Aorta (tissue), 5 donors: ENCODE data around the gene SYNGR3. TPM values are rescaled to one million over a fixed set of nuclear protein-coding genes. Genes with fewer than 3 reads are reported as not detected.

Experiments
- ATAC-seq: fragments of 200-7000 bp; cut with Tn5 transposase; one replicate; pipeline ENCODE4 v1.9.1; 2022; ENCODE audit warnings: moderate library complexity; ENCODE audit not compliant: low FRiP score
- DNase-seq, 2 donors: peaks; one replicate each; pipeline ENCODE4 v3.0.0-alpha.2; 2020
- H3K27ac ChIP-seq, 2 donors: one replicate each; pipeline ENCODE4 v1.5.1; 2013; ENCODE audit warnings: low read length in 2 of 2, mild to moderate bottlenecking in 2 of 2, moderate library complexity in 2 of 2, control low read depth in 1 of 2, inconsistent platforms in 1 of 2, low read depth in 1 of 2
- H3K27me3 ChIP-seq, 2 donors: one replicate each; pipeline ENCODE4 v1.6.1; 2013; ENCODE audit warnings: control low read depth in 1 of 2, low read length in 1 of 2, mild to moderate bottlenecking in 1 of 2, moderate library complexity in 1 of 2; ENCODE audit not compliant: insufficient read depth in 2 of 2, control insufficient read depth in 1 of 2
- H3K36me3 ChIP-seq, 2 donors: one replicate each; pipeline ENCODE4 v1.6.1; 2013; ENCODE audit warnings: control low read depth in 1 of 2, low read length in 1 of 2, mild to moderate bottlenecking in 1 of 2; ENCODE audit not compliant: insufficient read depth in 2 of 2, control insufficient read depth in 1 of 2
- H3K4me1 ChIP-seq, 2 donors: one replicate each; pipeline ENCODE4 v1.6.1; 2013; ENCODE audit warnings: low read length in 2 of 2, control low read depth in 1 of 2, mild to moderate bottlenecking in 1 of 2, moderate library complexity in 1 of 2; ENCODE audit not compliant: insufficient read depth in 2 of 2, control insufficient read depth in 1 of 2
- H3K4me3 ChIP-seq, 2 donors: one replicate each; pipeline ENCODE4 v1.5.1; 2013; ENCODE audit warnings: low read length in 2 of 2, control low read depth in 1 of 2, mild to moderate bottlenecking in 1 of 2
- H3K9me3 ChIP-seq: one replicate; pipeline ENCODE4 v1.6.1; 2013; ENCODE audit warnings: mild to moderate bottlenecking, low read length; ENCODE audit not compliant: control insufficient read depth
- WGBS, 2 donors: extraction: QIAGEN DNeasy Blood & Tissue Kit; methylation state at CpG; one replicate each; pipeline ENCODE4 v1.1.7; 2013; 5-methylcytosine and 5-hydroxymethylcytosine counted together
- intact Hi-C, 2 donors: fragments of 100-400 bp; cut with DNase I; formaldehyde crosslinking; loops; one replicate each; pipeline versions ENCODE4 v1.14.2 to v1.15.0; 2022
- polyA plus RNA-seq, 2 donors: library from polyadenylated mRNA; stranded (reverse); fragments of 200-250 nt; gene quantifications; one replicate each; pipeline ENCODE4 v1.2.3, GENCODE V29; 2013
- total RNA-seq, 2 donors: library from RNA; stranded (reverse); fragmentation: NEBNext Ultra II Directional; extraction: Animal tissue kit (Norgen Biotek cat#: 25700); gene quantifications; one replicate each; pipeline ENCODE4 v1.2.1, GENCODE V29; 2021
- donor health status: healthy with polysubstance abuse.
- donor health status: Bipolar disorder and iron deficiency.
- donor health status: DM: no; HTN: no; CAD: no.
- donor health status: DM: no; HTN: no; CAD: no.
- donor health status: DM: yes; HTN: yes; CAD: no.

SYNGR3 gene
- total and polyA plus RNA-seq, 4 donors: 0.26 to 0.57 (median 0.36) TPM; not detected in 1

DNA sequence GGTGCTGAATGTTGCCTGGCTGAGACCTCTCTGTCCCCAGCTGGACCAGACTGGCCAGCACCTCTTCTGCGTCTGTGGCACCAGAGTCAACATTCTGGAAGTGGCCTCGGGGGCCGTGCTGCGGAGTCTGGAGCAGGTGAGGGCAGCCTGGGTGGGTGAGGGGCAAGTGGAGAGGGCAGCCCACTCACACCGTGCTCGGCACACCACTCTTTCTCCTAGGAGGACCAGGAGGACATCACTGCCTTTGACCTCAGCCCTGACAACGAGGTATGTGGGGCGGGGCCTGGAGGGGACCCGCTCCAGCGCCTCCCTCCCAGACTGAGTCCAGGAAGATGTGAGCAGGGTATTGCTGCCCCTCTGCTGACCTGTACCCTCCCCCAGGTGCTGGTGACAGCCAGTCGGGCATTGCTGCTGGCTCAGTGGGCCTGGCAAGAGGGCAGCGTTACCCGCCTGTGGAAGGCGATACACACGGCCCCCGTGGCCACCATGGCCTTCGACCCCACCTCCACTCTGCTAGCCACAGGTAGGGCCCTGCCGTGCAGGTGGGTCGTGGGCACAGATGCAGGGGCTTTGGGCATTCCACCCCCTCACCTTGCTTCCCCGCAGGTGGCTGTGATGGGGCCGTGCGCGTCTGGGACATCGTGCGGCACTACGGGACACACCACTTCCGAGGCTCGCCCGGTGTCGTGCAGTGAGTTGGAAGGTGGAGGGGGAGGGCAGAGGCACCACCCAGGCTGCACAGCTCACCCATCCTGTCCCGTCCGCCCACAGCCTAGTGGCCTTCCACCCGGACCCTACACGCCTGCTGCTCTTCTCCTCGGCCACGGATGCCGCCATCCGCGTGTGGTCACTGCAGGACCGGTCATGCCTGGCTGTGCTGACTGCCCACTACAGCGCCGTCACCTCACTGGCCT is 15.4 kb upstream of the SYNGR3 start:
- Histone ChIP-seq H3K4me3 (no peak overlapping the region), H3K4me1 (no peaks in the 10 kb centered on the region), H3K36me3 (peaks cover 0 to 27% of the 10 kb centered on the region in 2 donors), H3K9me3 (no peaks in the 10 kb centered on the region), H3K27me3 (peaks cover 0 to 2% of the 10 kb centered on the region in 2 donors), H3K27ac (no peak overlapping the region)
- no peak for DNase-seq
- WGBS, 2 donors: 93% methylated on average over 42 of the region's 42 CpGs
- ATAC-seq: no peak
- intact Hi-C loops: no loop called here

DNA sequence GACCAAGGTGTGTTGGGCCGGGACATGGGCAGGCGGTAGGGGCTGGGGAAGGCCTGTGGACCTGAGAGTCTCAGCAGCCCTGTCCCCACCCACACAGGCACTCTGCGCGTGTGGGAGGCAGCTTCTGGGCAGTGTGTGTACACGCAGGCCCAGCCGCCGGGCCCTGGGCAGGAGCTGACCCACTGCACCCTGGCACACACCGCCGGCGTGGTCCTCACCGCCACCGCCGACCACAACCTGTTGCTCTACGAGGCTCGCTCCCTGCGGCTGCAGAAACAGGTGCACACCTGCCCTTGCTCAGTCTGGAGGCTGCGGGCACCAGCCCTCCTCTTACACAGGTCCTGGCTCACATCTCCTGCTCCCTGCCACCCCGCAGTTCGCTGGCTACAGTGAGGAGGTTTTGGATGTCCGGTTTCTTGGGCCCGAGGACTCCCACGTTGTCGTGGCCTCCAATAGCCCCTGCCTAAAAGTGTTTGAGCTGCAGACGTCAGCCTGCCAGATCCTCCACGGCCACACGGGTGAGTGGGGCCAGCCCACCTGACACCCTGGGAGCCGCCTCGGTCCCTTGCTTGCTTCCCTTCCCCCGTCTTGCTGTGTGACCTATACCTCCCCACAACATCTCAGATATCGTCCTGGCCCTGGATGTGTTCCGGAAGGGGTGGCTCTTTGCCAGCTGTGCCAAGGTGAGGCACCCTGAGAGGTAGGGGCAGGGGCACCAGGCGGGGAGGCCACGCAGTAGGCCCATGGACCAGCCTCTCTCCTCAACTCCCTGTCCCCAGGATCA is 14.1 kb upstream of the SYNGR3 start:
- intact Hi-C loops: no loop called here
- H3K27me3 ChIP-seq: peaks cover 0 to 2% of the 10 kb centered on the region in 2 donors
- ATAC-seq: no peak
- 94 to 95% methylated on average over 33 of the region's 33 CpGs for WGBS, 2 donors
- H3K9me3 ChIP-seq: no peaks in the 10 kb centered on the region
- no peak for DNase-seq
- H3K27ac ChIP-seq: no peak overlapping the region
- peaks cover 0 to 27% of the 10 kb centered on the region in 2 donors for H3K36me3 ChIP-seq
- H3K4me3 ChIP-seq: no peak overlapping the region
- no peaks in the 10 kb centered on the region for H3K4me1 ChIP-seq

DNA sequence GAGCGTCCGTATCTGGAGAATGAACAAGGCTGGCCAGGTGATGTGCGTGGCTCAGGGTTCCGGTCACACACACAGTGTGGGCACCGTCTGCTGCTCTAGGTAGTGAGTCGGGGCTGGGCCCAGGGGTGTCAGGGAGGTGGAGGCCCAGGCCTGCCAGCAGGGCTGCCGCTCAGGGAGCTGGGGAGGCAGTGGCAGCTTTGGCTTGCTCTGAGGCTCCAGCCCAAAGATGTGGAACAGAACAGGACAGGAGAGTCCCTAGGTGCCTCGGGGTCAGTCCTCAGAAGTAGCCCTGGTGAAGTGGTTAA is 13.6 kb upstream of the SYNGR3 start:
- Histone ChIP-seq H3K27me3 (peaks cover 0 to 2% of the 10 kb centered on the region in 2 donors), H3K36me3 (peaks cover 0 to 27% of the 10 kb centered on the region in 2 donors)
- no peak for ATAC-seq

DNA sequence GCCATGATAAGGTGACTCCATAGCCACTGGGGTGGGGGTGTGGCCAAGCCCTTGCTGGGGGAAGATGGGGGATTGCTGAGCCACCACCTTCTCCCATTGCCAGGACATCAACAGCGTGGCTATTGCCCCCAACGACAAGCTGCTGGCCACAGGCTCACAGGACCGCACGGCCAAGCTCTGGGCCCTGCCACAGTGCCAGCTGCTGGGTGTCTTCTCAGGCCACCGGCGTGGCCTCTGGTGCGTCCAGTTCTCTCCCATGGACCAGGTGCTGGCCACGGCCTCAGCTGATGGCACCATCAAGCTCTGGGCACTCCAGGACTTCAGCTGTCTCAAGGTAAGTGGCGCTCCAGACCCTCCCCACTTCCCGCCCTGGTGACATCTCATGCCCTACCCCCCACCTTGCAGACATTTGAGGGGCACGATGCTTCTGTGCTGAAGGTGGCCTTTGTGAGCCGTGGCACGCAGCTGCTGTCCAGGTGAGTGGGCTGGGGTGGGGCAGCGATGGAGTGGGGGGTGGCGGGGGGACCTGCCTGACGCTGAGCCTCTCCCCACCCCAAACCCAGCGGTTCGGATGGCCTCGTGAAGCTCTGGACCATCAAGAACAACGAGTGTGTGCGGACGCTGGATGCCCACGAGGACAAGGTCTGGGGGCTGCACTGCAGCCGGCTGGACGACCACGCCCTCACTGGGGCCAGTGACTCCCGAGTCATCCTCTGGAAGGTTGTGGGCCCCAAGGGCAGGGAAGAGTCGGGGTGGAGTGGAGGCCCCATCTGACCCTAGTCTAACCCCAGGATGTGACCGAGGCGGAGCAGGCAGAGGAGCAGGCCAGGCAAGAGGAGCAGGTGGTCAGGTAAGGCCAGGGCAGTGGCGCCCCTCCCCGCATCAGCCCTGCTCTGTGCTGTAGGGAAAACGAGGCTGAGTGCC is 12.6 kb upstream of the SYNGR3 start:
- no peak for ATAC-seq
- DNase-seq: no peak
- intact Hi-C loops: no loop called here

More for the DNA sequence above, 13.6 kb upstream of the SYNGR3 start:
- 93% methylated on average over 8 of the region's 8 CpGs for WGBS, 2 donors
- no peaks in the 10 kb centered on the region for H3K4me1 ChIP-seq
- no peak for DNase-seq
- H3K9me3 ChIP-seq: no peaks in the 10 kb centered on the region
- H3K27ac ChIP-seq: no peak overlapping the region
- H3K4me3 ChIP-seq: no peak overlapping the region
- intact Hi-C loops: no loop called here

DNA sequence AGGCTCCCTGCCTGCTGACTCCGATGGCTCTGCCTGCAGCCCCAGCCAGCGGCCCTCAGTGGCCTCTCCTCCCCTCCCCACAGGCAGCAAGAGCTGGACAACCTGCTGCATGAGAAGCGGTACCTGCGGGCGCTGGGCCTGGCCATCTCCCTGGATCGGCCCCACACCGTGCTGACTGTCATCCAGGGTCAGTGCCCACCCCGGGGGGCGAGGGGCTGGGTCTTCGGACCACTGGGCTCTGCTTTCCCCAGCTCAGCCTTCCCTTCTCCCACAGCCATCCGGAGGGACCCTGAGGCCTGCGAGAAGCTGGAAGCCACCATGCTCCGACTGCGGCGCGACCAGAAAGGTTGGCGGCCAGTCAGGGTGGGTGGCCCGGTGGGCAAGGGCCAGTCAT is 11.9 kb upstream of the SYNGR3 start:
- H3K4me1 ChIP-seq: no peaks in the 10 kb centered on the region
- H3K27ac ChIP-seq: no peak overlapping the region
- H3K4me3 ChIP-seq: no peak overlapping the region
- H3K27me3 ChIP-seq: peaks cover 0 to 2% of the 10 kb centered on the region in 2 donors
- 94 to 95% methylated on average over 18 of the region's 18 CpGs for WGBS, 2 donors
- no peaks in the 10 kb centered on the region for H3K9me3 ChIP-seq
- no peak for ATAC-seq
- intact Hi-C loops: no loop called here
- DNase-seq: no peak
- peaks cover 0 to 27% of the 10 kb centered on the region in 2 donors for H3K36me3 ChIP-seq

More for the DNA sequence above, 12.6 kb upstream of the SYNGR3 start:
- no peaks in the 10 kb centered on the region for H3K4me1 ChIP-seq
- WGBS, 2 donors: 88 to 93% methylated on average over 32 to 33 of the region's 33 CpGs
- no peaks in the 10 kb centered on the region for H3K9me3 ChIP-seq
- H3K36me3 ChIP-seq: peaks cover 0 to 27% of the 10 kb centered on the region in 2 donors
- peaks cover 0 to 2% of the 10 kb centered on the region in 2 donors for H3K27me3 ChIP-seq
- no peak overlapping the region for H3K27ac ChIP-seq
- H3K4me3 ChIP-seq: no peak overlapping the region

DNA sequence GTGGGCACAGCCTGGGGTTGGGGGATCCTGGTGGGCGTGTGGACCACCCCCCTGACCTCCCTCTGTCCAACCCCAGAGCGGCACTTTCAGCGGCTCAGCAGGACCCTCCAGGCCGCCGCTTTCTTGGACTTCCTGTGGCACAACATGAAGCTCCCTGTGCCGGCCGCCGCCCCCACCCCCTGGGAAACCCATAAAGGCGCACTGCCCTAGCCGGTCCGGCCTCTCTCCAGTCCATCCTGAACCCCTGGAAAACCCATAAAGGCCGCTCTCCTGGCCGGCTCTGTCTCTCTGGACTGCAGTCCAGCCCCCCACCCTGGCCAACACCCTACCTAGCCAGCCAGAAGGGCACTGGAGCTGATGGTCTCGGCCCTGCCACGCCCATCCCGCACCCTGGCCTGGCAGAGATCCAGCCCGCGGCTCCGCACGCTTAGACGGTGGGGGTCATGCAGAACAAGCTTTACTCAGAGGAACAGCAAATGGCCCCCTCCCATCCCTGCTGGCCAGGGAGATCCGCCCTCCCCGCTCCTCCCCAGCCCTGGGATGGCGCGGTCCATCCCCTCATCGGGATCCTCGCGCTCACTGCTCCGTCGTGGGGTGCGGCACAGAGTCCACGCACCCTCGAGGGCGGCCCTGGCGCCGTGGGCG is 11.2 kb upstream of the SYNGR3 start:
- intact Hi-C loops: no loop called here
- ATAC-seq: no peak
- no peaks in the 10 kb centered on the region for H3K9me3 ChIP-seq
- H3K36me3 ChIP-seq: peaks cover 0 to 27% of the 10 kb centered on the region in 2 donors
- peaks cover 0 to 1% of the 10 kb centered on the region in 2 donors for H3K4me1 ChIP-seq
- WGBS, 2 donors: 77 to 79% methylated on average over 37 of the region's 37 CpGs
- DNase-seq: no peak
- peaks cover 0 to 2% of the 10 kb centered on the region in 2 donors for H3K27me3 ChIP-seq
- H3K27ac ChIP-seq: no peak overlapping the region
- H3K4me3 ChIP-seq: no peak overlapping the region

DNA sequence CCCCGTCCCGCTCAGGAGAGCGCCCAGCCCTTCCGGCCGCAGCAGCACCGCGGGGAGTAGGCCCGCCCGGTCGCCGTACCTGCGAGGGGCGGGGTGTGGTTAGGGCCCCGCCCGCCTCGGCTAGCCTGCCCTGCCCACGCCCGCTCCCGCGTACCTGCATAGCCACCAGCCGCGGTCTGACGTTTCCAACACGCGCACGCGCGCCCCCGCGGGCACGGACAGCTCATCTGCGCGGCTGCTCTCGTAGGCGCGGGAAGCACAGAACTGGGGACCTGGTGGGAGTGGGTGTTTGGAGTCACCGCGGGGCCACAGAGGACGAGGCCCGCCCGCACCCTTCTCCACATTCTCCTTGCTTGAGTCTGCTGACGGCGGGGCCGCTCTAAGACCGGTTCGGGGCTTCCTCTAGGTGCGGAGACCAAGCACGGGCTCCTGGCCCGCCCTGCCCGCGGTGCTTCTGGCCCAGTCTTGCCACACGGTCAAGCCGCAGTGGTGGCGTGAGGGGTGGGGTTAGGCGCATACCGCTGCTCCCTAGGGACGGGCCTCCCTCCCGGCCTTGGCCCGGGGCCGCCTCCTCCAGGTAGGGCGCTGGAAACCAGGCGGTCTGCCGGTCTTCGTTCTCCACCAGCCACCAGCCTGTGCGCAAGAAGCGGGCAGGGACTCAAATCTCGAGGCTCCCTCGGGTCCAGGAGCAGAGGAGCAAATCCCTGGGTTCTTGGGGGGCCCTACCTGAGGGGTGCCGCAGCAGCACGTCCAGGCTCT is 10.3 kb upstream of the SYNGR3 start:
- Histone ChIP-seq H3K4me3 (no peak overlapping the region), H3K4me1 (peaks cover 0 to 1% of the 10 kb centered on the region in 2 donors), H3K27me3 (peaks cover 0 to 2% of the 10 kb centered on the region in 2 donors), H3K36me3 (peaks cover 0 to 27% of the 10 kb centered on the region in 2 donors), H3K27ac (no peak overlapping the region), H3K9me3 (no peaks in the 10 kb centered on the region)
- intact Hi-C loops: no loop called here
- 38 to 42% methylated on average over 67 to 70 of the region's 70 CpGs for WGBS, 2 donors
- ATAC-seq (no peak), DNase-seq (no peak)
